HG02973 (cell line): ENCODE data around the gene FCRL4.
A peak's percentile ranks its signal among the peaks of the same experiment; 100 is the strongest.
"Not testable (repeated sequence)": the region's sequence is repeated elsewhere in the genome, so short reads cannot be mapped to it uniquely, and the experiment has no call there.

Source experiments
- ATAC-seq: cut with Tn5 transposase; IDR thresholded peaks from one replicate; pipeline ENCODE4 v1.9.1; 2021; ENCODE audit warnings: moderate library complexity; ENCODE audit not compliant: unreplicated experiment

The FCRL4 gene

DNA sequence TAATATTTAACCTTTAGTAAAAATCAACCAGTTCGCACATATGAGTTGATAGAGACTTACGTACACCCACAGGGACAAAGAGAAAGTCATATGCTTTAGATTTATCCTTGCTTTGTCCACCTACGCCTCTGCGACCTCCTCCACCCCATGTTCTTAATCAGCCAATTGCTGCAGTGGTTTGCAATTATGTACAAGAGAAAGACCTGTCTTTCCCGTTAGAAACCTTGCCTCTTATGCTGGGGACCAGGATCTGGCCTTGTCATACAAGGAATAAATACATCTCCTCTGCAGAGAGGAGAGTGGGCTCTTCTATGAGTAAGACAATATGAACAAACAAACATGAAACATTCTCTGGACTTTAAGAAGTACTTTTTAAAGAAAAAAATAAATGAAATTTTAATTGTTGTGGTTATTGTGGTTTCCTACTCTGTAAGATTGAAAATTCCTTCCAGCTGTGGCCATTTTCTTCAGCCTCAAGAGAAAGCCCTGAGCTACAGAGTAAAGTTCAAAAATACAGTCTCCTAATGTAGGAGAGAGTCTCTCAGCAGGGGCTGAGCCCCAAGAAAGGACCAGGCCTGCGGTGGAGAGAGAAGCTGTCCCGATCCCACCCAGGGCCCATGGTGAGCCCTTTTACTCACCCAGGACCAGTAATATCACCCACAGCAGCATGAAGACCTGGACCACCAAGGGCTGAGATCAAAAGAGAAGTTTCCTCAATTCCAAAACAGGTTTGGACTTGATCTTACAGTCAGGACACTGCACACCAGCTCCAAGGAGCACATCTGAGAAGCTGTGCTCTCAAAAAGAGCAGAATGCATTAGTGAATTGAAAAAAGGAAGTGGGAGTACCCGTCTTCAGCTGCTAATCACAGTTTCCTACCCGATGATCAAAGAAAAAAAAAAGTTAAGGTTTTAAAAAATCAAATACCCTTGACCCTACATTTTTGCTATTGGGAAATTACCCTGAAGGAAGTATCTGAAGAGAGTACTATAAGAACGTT is 45.9 kb downstream of the FCRL4 start, which contains the start of gene FCRL5:
Gene FCRL5 (minus strand): TSS at position 822 of the 1,000 bp plus-strand sequence. CDS start 153 bp downstream, at position 669.
- ATAC-seq = peak; percentile 72

DNA sequence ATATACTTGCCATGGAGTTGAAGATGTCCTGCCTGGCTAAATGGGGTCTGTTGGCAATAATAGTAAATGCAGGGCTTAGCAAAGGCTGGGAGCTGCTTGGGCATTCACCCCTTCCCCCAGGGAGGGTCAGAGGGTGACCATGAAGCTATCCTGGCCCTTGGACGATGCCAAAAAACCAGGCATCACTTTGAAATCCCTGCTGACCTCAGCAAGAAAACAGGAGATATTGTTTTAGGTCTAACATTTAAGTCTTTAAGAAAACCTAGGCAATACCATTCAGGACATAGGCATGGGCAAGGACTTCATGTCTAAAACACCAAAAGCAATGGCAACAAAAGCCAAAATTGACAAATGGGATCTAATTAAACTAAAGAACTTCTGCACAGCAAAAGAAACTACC is 49.8 kb downstream of the FCRL4 start:
- ATAC-seq = not testable (repeated sequence)

DNA sequence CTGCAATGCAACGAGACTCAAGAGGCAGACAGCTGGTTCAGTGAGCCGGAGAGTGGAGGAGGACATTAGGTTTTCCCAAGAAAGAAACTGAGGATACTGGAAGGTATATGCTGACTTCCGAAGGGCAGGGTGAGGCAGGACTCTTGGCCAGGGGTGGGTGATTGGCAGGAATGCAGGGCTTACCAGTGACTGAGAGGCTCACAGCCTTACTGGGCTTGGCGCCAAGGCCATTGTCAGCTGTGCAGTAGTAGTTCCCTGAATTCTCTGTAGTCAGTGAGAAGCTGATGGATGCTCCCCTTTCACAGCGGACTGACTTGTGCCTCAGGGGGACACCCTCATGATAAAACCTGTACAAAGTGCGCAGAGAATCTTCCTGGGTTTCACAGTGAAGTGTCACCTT is 55.2 kb downstream of the FCRL4 start:
- no peak for ATAC-seq

DNA sequence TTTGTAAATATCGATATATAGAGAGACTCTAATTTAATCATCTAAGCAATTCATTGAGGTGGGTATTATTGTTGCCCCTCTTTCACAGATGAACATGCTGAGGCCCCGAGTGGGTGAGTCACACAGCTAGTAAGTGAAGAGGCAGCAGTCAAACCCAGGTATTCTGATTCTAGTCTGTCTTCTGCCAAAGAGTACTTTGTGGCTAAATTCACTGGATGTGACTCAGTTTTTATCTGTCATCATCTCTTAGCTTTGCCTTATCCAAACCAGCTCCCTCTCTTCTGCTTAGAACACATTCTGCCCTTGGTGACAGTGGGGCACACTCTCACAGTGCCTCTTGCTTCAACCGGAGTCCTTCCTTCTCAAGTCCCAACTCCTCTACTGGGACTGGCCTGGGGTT is 57.0 kb downstream of the FCRL4 start:
- ATAC-seq = no peak

DNA sequence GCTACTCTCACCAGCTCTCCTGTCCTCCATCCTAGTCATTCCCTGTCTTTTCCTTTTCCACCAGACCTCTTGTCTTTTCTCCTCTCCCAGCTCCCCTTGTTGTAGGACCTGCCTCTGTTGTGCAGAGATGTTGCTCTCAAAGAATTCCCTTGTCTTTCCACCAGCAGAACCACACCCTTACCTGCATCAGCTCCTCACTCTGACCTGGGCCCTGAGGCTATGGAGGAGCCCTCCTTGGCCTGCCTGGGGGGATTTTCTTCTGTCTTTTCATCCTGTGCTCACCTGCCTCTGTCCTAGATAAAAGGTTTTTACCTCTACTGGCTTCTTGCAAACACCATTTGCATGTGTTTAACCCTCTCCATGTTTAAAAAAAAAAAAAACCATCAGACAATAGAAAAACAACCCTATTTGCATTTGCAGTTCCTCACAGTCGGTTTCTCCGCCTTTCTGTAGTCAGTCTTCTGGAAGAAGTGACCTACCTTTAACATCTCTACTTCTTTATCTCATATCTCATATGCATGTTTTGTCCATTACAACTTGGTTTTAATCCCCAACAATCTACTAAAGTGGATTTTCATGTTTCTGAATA is 57.6 kb downstream of the FCRL4 start:
- no peak for ATAC-seq

DNA sequence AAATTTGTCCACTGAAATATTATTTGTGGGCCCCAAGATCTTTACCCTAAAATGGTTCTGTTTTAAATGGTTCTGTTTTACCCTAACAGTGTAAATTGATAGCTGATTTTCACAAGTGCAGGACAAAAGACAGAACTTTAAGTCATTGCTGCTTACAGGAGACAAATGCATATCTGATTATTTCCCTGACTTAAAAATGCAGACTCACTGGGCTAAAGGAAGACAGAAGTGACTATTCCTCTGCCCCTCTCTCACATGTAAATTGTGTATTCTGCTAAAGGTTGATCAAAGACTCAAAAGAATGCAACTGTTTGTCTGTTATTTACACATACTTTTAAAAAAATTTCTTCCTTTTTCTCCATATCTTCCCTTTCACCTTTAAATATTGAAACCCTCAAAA is 58.3 kb downstream of the FCRL4 start:
- no peak for ATAC-seq

DNA sequence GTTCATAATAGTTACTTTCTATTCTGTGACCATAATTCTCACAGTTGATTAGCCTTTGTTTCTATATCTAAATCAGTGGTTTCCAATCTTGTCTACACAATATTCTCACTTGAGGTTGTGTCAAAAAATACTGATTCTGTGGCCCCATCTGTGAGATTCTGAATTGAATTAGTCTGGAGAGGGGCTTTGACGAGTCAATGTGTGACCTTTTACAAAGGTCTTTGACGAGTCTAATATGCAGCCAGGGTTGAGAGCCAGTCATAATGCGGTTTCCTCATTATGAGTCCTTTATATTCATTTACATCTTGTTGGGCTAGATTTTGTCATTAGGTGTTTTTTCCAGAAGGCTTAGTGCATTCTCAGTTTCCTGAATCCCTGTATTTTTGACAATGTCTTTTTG is 65.3 kb downstream of the FCRL4 start:
- ATAC-seq = no peak

DNA sequence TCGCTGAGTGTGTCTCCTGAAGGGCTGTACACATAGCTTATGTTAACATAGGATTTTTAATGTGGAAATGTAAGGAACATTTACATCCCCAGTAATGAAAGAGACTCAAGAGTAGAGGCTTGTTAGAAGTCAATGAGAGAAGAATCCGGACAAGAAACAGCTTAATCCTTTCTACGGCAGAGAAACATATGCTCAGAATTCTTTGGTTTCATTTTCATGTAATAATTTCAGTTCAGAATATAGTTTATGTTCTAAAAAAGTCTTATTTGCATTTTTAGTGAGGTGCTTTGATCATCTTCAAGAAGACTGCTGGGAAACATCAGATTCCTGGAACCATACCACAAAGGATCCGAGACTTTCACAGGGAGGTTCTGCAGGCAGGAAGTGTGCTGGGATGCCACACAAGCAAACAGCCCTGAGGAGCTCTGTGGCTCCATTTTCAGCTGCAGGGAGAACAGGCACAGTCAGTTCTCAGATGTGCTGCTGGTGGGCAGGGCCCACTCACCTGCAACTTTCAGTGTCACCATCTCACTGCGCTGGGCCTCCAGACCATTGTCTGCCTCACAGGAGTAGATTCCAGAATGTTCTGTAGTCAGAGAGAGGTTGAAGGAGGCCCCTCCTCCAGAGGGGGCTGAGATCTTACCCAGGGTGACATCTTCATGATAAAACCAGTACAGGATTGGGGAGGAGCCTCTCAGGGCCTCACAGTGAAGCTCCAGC is 74.0 kb downstream of the FCRL4 start:
- no peak for ATAC-seq
